Measurements from ENCODE around the gene KCNT2.

KCNT2 gene

DNA sequence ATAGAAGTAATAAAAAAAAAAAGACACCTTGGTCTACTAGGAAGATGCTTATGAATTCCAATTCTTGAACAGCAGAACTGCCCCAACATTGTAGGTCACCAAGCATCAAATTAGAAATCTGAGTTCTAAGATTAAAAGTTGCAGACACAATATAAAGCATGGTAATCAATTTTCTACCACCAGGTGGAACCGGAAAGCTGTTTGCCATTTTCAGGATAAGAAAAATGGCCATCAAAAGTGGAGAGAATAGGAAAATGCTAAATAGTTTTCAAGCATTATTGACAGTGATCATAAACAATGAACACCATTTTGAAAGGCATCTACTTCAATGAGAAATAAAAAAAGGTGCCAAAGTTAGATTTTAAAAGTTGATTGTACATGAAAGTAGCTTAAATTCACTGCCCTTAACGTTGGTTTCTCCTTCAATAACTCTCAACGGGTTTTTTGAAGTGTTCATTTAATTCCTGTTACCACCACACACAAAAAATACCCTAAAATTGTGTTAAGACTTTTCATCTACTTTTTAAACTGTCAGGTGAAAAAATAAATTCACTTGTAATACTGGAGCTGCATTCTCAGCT lies 252.9 kb downstream of the KCNT2 start:
- Histone ChIP-seq H3K4me3 (ENCODE audit: low read length) (no peak overlapping the region), H3K27me3 (ENCODE audit: control insufficient read depth, insufficient read depth, low read length) (no peaks in the 10 kb centered on the region), H3K9me3 (ENCODE audit: control insufficient read depth, low read depth, low read length) (no peaks in the 10 kb centered on the region), H3K4me1 (ENCODE audit: control insufficient read depth, low read depth, low read length) (no peaks in the 10 kb centered on the region), H3K9ac (ENCODE audit: low read length) (no peak overlapping the region), H3K27ac (ENCODE audit: low read length) (no peak overlapping the region), H3K36me3 (ENCODE audit: control insufficient read depth, low read depth, low read length) (no peaks in the 10 kb centered on the region)

DNA sequence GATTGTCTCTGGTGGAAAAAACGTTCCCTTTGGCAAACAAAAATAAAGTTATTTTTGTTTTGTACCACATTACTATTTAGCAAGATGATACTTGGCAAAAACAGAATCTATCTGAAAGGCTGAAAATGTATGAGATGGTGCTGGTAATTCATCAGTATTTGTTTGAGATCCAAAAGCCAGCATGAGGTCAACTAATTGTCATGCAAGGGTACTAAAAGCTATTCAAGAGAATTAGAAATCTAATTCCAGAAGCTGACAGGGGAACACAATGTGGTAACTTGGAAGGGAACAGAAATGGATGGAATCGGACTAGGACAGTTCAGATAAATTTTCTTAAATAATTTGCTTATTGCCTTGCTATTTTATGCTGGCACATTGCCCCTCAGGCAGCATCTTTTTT lies 263.8 kb downstream of the KCNT2 start:
- Histone ChIP-seq H3K27ac (ENCODE audit: low read length) (no peak overlapping the region), H3K9me3 (ENCODE audit: control insufficient read depth, low read depth, low read length) (no peaks in the 10 kb centered on the region), H3K36me3 (ENCODE audit: control insufficient read depth, low read depth, low read length) (peaks cover 2% of the 10 kb centered on the region), H3K9ac (ENCODE audit: low read length) (no peak overlapping the region), H3K27me3 (ENCODE audit: control insufficient read depth, insufficient read depth, low read length) (no peaks in the 10 kb centered on the region), H3K4me3 (ENCODE audit: low read length) (peak overlapping the region; percentile 9), H3K4me1 (ENCODE audit: control insufficient read depth, low read depth, low read length) (peaks cover 27% of the 10 kb centered on the region)

- H3K27ac ChIP-seq (ENCODE audit: low read length) = no peak overlapping the region
- peaks cover 3% of the 10 kb centered on the region for H3K36me3 ChIP-seq (ENCODE audit: control insufficient read depth, low read depth, low read length)
- no peaks in the 10 kb centered on the region for H3K27me3 ChIP-seq (ENCODE audit: control insufficient read depth, insufficient read depth, low read length)
- H3K4me3 ChIP-seq (ENCODE audit: low read length) = no peak overlapping the region
- H3K9ac ChIP-seq (ENCODE audit: low read length) = no peak overlapping the region
- peaks cover 7% of the 10 kb centered on the region for H3K4me1 ChIP-seq (ENCODE audit: control insufficient read depth, low read depth, low read length)
- H3K9me3 ChIP-seq (ENCODE audit: control insufficient read depth, low read depth, low read length) = no peaks in the 10 kb centered on the region
Observed at GRCh38 chr1:196324345-196324744, 283.9 kb downstream of the KCNT2 start.

- no peak overlapping the region for H3K27ac ChIP-seq (ENCODE audit: low read length)
- H3K4me1 ChIP-seq (ENCODE audit: control insufficient read depth, low read depth, low read length) = peaks cover 7% of the 10 kb centered on the region
- H3K9me3 ChIP-seq (ENCODE audit: control insufficient read depth, low read depth, low read length) = no peaks in the 10 kb centered on the region
- no peak overlapping the region for H3K4me3 ChIP-seq (ENCODE audit: low read length)
- H3K9ac ChIP-seq (ENCODE audit: low read length) = no peak overlapping the region
- H3K36me3 ChIP-seq (ENCODE audit: control insufficient read depth, low read depth, low read length) = peaks cover 3% of the 10 kb centered on the region
- H3K27me3 ChIP-seq (ENCODE audit: control insufficient read depth, insufficient read depth, low read length) = no peaks in the 10 kb centered on the region
Observed at GRCh38 chr1:196323869-196324268, 284.4 kb downstream of the KCNT2 start.

GRCh38 chr1:196319301-196319700 lies 288.9 kb downstream of the KCNT2 start:
- Histone ChIP-seq H3K9me3 (ENCODE audit: control insufficient read depth, low read depth, low read length) (no peaks in the 10 kb centered on the region), H3K36me3 (ENCODE audit: control insufficient read depth, low read depth, low read length) (peaks cover 11% of the 10 kb centered on the region), H3K27ac (ENCODE audit: low read length) (no peak overlapping the region), H3K4me3 (ENCODE audit: low read length) (no peak overlapping the region), H3K4me1 (ENCODE audit: control insufficient read depth, low read depth, low read length) (peaks cover 6% of the 10 kb centered on the region), H3K27me3 (ENCODE audit: control insufficient read depth, insufficient read depth, low read length) (no peaks in the 10 kb centered on the region), H3K9ac (ENCODE audit: low read length) (no peak overlapping the region)

DNA sequence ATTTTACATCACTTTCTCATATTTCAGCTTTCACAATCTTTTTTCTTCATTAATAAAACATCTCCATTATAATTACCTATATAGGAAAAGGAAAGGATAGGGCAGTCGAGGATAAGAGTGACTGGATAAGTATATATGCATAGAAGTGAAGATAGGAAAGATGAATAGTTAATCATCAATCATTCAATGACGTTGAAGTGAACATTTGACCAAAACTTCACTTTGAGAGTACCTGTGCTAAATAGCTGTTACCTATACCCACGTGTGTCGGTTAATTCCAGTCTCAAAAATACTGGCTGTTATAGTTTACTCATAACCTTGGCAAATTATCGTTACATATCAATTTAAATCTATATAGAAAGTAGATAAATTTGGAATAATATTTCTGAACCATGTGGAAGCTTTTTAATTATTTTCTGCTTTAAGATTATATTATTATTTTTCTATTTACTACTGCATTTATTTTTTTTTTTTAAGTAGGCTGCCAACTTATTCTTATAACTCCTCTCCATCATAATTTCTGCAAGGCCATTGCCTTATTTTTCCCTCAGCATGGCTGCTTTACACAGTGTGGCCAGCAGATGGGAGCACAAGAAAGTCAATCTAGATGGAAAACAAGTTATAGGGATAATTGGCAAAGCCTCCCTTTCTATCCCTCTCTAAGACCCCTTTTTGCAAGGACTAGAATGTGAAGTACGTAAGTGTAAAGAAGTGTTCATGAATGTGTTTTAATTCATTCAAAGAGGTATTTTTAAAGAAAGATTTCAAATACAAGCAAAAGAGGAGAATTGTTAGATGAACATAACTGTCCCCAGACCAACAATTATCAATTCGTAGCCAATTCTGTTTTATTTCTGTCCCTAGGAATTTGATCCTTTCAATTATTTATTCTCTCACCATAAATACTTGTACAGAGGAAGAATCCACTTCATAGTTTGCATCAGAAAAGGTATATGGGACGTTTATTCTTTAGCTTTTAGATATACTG lies 290.4 kb downstream of the KCNT2 start:
- Histone ChIP-seq H3K9ac (ENCODE audit: low read length) (no peak overlapping the region), H3K4me3 (ENCODE audit: low read length) (no peak overlapping the region), H3K36me3 (ENCODE audit: control insufficient read depth, low read depth, low read length) (peaks cover 11% of the 10 kb centered on the region), H3K9me3 (ENCODE audit: control insufficient read depth, low read depth, low read length) (no peaks in the 10 kb centered on the region), H3K4me1 (ENCODE audit: control insufficient read depth, low read depth, low read length) (peaks cover 5% of the 10 kb centered on the region), H3K27ac (ENCODE audit: low read length) (no peak overlapping the region), H3K27me3 (ENCODE audit: control insufficient read depth, insufficient read depth, low read length) (no peaks in the 10 kb centered on the region)

DNA sequence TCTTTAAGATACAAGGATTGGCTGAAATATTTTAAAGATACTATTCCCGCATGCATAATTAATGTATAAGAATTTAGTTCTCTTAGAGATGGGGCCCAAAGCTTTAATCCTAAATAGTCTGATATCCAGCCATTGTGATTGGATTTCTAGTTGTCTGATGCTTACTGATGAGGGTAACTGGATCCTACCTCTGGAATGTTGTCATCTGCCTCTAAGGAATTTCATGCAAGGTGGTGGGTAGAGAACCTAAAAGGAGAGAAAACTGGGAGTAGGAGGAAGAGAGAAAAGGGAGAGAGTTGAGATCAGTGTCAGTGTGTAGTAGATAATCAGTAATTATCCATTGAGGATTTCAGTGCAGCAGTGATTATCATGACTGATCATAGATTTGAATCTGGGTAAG lies 295.5 kb downstream of the KCNT2 start:
- Histone ChIP-seq H3K9ac (ENCODE audit: low read length) (no peak overlapping the region), H3K4me1 (ENCODE audit: control insufficient read depth, low read depth, low read length) (peaks cover 16% of the 10 kb centered on the region), H3K27ac (ENCODE audit: low read length) (no peak overlapping the region), H3K4me3 (ENCODE audit: low read length) (no peak overlapping the region), H3K36me3 (ENCODE audit: control insufficient read depth, low read depth, low read length) (peaks cover 11% of the 10 kb centered on the region), H3K9me3 (ENCODE audit: control insufficient read depth, low read depth, low read length) (no peaks in the 10 kb centered on the region), H3K27me3 (ENCODE audit: control insufficient read depth, insufficient read depth, low read length) (no peaks in the 10 kb centered on the region)

- Histone ChIP-seq H3K27me3 (ENCODE audit: control insufficient read depth, insufficient read depth, low read length) (no peaks in the 10 kb centered on the region), H3K9me3 (ENCODE audit: control insufficient read depth, low read depth, low read length) (no peaks in the 10 kb centered on the region), H3K27ac (ENCODE audit: low read length) (no peak overlapping the region), H3K36me3 (ENCODE audit: control insufficient read depth, low read depth, low read length) (no peaks in the 10 kb centered on the region), H3K9ac (ENCODE audit: low read length) (no peak overlapping the region), H3K4me1 (ENCODE audit: control insufficient read depth, low read depth, low read length) (peaks cover 43% of the 10 kb centered on the region), H3K4me3 (ENCODE audit: low read length) (no peak overlapping the region)
Observed at GRCh38 chr1:196309386-196309785, 298.9 kb downstream of the KCNT2 start.

- Histone ChIP-seq H3K36me3 (ENCODE audit: control insufficient read depth, low read depth, low read length) (no peaks in the 10 kb centered on the region), H3K9me3 (ENCODE audit: control insufficient read depth, low read depth, low read length) (no peaks in the 10 kb centered on the region), H3K27ac (ENCODE audit: low read length) (no peak overlapping the region), H3K4me3 (ENCODE audit: low read length) (no peak overlapping the region), H3K27me3 (ENCODE audit: control insufficient read depth, insufficient read depth, low read length) (no peaks in the 10 kb centered on the region), H3K4me1 (ENCODE audit: control insufficient read depth, low read depth, low read length) (peaks cover 51% of the 10 kb centered on the region), H3K9ac (ENCODE audit: low read length) (no peak overlapping the region)
Observed at GRCh38 chr1:196308176-196308575, 300.1 kb downstream of the KCNT2 start.

- Histone ChIP-seq H3K27me3 (ENCODE audit: control insufficient read depth, insufficient read depth, low read length) (no peaks in the 10 kb centered on the region), H3K9me3 (ENCODE audit: control insufficient read depth, low read depth, low read length) (no peaks in the 10 kb centered on the region), H3K36me3 (ENCODE audit: control insufficient read depth, low read depth, low read length) (no peaks in the 10 kb centered on the region), H3K27ac (ENCODE audit: low read length) (no peak overlapping the region), H3K4me3 (ENCODE audit: low read length) (no peak overlapping the region), H3K9ac (ENCODE audit: low read length) (no peak overlapping the region), H3K4me1 (ENCODE audit: control insufficient read depth, low read depth, low read length) (peaks cover 42% of the 10 kb centered on the region)
Observed at GRCh38 chr1:196306421-196306820, 301.8 kb downstream of the KCNT2 start.

DNA sequence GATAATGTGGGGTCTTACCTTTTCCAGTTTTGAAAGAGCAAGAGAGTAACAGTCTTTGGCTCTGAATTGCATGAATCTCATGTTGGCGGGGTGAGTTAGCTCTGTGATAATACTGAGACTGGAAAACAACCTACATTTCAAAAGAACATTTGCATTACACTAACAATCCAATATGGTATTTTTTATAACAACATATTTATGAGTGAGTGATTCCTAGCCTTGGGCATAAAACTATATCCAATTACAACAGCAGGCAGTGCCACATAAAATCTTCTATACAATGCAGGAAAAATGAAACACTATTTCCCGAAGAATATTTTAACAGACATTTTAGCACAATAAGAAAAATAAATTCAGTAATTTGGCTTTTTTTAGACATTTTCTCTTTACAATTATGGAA lies 303.0 kb downstream of the KCNT2 start:
- Histone ChIP-seq H3K27me3 (ENCODE audit: control insufficient read depth, insufficient read depth, low read length) (no peaks in the 10 kb centered on the region), H3K36me3 (ENCODE audit: control insufficient read depth, low read depth, low read length) (no peaks in the 10 kb centered on the region), H3K9me3 (ENCODE audit: control insufficient read depth, low read depth, low read length) (no peaks in the 10 kb centered on the region), H3K4me3 (ENCODE audit: low read length) (no peak overlapping the region), H3K4me1 (ENCODE audit: control insufficient read depth, low read depth, low read length) (peaks cover 42% of the 10 kb centered on the region), H3K27ac (ENCODE audit: low read length) (no peak overlapping the region), H3K9ac (ENCODE audit: low read length) (no peak overlapping the region)

DNA sequence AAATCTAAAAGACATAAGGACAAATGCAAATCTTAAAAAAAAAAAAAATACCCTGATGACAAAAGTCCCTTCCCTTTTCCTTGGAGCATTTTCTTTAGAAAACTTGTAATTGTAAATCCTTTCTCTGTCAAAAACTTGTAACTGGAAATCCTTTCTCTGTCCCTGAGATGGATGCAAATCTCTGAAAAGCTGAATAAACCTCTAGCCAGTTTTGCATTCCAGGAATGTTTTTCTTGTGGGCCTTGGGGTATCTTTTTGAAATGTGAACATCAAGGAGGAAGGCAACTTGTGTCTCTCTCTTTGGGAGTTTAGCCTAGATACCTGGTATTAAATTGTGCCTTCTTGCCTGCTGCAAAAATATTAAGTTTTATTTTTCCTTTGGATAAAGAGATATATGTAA lies 305.3 kb downstream of the KCNT2 start:
- H3K9me3 ChIP-seq (ENCODE audit: control insufficient read depth, low read depth, low read length) = no peaks in the 10 kb centered on the region
- no peaks in the 10 kb centered on the region for H3K27me3 ChIP-seq (ENCODE audit: control insufficient read depth, insufficient read depth, low read length)
- H3K4me3 ChIP-seq (ENCODE audit: low read length) = no peak overlapping the region
- H3K9ac ChIP-seq (ENCODE audit: low read length) = no peak overlapping the region
- peaks cover 42% of the 10 kb centered on the region for H3K4me1 ChIP-seq (ENCODE audit: control insufficient read depth, low read depth, low read length)
- H3K36me3 ChIP-seq (ENCODE audit: control insufficient read depth, low read depth, low read length) = no peaks in the 10 kb centered on the region
- H3K27ac ChIP-seq (ENCODE audit: low read length) = no peak overlapping the region
